Activated CD8-positive, alpha-beta memory T cell treated with anti-CD3 and anti-CD28 coated beads for 36 hours (primary cell): ENCODE results near the gene CFAP69. TPM values are rescaled to one million over a fixed set of nuclear protein-coding genes. Genes with fewer than 3 reads are reported as not detected.
"Not testable (repeated sequence)": the region's sequence is repeated elsewhere in the genome, so short reads cannot be mapped to it uniquely, and the experiment has no call there.

Experiments
- CTCF ChIA-PET: fragments of 350-600 bp; sonication (Branson Sonifier 250); formaldehyde crosslinking; loops from one replicate; lab custom pipeline; 2021; ENCODE audit warnings: antibody characterized with exemption; lab: Charles Lee
- POLR2A ChIA-PET: fragments of 350-600 bp; sonication (Branson Sonifier 250); formaldehyde crosslinking; loops from one replicate; lab custom pipeline; 2021; ENCODE audit warnings: antibody characterized with exemption; lab: Charles Lee
- total RNA-seq, 2 experiments: library from RNA; stranded (reverse); gene quantifications; one replicate each; pipeline ENCODE4 v1.2.3, GENCODE V29; 2021

Gene CFAP69
- total RNA-seq, 2 experiments from 2014 or later, result 0.48 to 1.5 TPM

- ChIA-PET CTCF (no interaction called here), POLR2A (no interaction called here)
Measured at GRCh38 chr7:90230834-90231233, 14.1 kb upstream of the CFAP69 start.

- POLR2A ChIA-PET, result no interaction called here
- CTCF ChIA-PET, result no interaction called here
Measured at GRCh38 chr7:90231304-90231703, 13.7 kb upstream of the CFAP69 start.

DNA sequence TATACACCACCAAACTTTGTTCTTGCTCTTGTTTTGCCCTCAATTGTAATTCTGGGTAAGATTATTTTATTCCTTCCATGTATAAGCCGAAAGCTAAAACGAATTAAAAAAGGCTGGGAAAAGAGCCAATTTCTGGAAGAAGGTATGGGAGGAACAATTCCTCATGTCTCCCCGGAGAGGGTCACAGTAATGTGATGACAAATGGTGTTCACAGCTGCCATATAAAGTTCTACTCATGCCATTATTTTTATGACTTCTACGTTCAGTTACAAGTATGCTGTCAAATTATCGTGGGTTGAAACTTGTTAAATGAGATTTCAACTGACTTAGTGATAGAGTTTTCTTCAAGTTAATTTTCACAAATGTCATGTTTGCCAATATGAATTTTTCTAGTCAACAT lies 12.5 kb upstream of the CFAP69 start:
- CTCF ChIA-PET, result no interaction called here
- POLR2A ChIA-PET, result no interaction called here

- CTCF ChIA-PET, result no interaction called here
- POLR2A ChIA-PET, result no interaction called here
Measured at GRCh38 chr7:90233569-90233968, 11.4 kb upstream of the CFAP69 start.

DNA sequence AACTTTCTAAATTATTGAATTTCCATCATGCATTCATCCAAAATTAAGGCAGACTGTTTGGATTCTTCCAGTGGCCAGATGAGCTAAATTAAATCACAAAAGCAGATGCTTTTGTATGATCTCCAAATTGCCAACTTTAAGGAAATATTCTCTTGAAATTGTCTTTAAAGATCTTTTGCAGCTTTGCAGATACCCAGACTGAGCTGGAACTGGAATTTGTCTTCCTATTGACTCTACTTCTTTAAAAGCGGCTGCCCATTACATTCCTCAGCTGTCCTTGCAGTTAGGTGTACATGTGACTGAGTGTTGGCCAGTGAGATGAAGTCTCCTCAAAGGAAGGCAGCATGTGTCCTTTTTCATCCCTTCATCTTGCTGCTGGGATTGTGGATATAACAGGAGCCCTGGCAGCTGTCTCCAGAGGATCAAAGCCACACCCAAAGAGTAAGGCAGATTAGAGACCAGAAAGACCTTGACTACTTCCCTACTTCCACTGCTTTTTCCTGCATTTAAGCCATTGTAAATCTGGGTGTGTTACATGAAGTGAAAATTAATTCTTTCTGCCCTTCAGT lies 8.2 kb upstream of the CFAP69 start:
- ChIA-PET POLR2A (no interaction called here), CTCF (no interaction called here)

- POLR2A ChIA-PET, result no interaction called here
- CTCF ChIA-PET, result no interaction called here
Measured at GRCh38 chr7:90238022-90238421, 7.0 kb upstream of the CFAP69 start.

DNA sequence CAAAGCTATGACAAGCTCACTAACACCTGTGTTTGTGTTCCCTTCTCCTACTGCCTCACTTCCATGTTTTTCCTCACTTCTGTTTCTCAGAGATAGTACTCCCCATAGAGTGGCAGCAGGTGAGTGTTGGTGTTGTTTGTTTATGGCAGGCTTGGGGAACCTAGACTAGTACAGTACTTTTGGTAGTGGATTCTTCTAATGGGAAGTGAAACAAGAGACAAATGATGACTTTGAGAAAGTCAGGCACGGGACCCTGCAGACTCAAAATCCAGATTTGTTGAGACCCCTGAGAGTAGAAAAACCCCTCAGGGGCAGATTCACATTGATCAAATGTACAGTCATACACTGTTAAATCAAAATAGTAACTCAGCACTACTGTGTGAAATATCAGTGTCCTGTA lies 6.4 kb upstream of the CFAP69 start:
- CTCF ChIA-PET, result no interaction called here
- POLR2A ChIA-PET, result no interaction called here

DNA sequence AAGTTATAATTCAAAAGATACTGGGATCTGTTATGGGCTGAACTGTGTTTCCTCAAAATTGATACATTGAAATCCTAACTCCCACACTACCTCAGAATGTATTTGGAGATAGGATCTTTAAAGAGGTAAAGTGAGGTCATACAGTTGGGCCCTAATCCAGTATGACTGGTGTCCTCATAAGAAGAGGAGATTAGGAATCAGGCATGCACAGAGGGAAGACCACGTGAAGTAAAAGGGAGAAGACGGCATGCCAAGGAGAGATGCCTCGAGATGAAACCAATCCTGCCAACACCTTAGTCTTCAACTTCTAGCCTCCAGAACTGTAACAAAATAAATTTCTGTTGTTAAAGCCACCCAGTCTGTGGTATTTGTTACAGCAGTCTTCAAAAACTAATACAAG lies 5.9 kb upstream of the CFAP69 start:
- ChIA-PET POLR2A (no interaction called here), CTCF (no interaction called here)

- CTCF ChIA-PET, result no interaction called here
- POLR2A ChIA-PET, result no interaction called here
Measured at GRCh38 chr7:90239625-90240228, 5.2 kb upstream of the CFAP69 start.

- POLR2A ChIA-PET, result no interaction called here
- CTCF ChIA-PET, result no interaction called here
Measured at GRCh38 chr7:90242369-90243168, 2.4 kb upstream of the CFAP69 start.

DNA sequence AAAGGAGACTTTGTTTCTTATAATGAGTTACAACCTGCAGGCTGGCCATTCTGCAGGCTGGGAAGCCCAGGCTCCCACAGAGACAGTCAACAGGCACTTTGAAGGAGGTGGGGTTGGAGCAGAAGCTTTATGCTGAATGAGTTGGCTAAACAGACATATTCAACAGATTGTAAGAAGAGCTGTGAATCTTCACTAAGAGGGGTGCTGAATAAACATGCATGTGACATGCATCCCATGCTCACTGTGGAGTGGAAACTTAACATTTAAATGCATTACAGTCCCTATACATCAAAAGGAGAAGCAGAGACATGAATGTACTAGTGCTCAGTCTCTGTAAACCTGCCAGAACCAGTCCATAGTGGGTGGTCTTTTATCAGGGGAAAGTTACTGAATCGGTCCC lies 1.4 kb upstream of the CFAP69 start:
- ChIA-PET POLR2A (no interaction called here), CTCF (no interaction called here)

- CTCF ChIA-PET, result no interaction called here
Measured at GRCh38 chr7:90244565-90244908, 437 bp upstream of the CFAP69 start.

DNA sequence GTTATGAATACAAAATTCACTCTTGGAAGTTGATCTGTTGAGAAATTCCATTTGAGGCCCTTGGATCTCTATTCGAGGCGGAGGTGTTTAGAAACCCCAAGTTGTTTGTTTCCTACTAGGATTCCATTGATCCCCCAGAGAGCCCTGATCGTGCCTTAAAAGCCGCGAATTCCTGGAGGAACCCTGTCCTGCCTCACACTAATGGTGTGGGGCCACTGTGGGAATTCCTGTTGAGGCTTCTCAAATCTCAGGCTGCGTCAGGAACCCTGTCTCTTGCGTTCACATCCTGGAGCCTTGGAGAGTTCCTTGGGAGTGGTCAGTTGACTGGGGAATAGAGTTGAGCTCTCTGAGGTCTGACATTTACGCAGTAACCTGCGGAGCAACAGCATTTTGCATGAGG lies 1.2 kb downstream of the CFAP69 start:
- CTCF ChIA-PET, result no interaction called here
- POLR2A ChIA-PET, result no interaction called here

More at GRCh38 chr7:90244565-90244908, 437 bp upstream of the CFAP69 start:
- POLR2A ChIA-PET, result interaction anchor here (0.6 kb wide), 1 partner anchor 16 kb away, joined by 4 read pairs; no protein-coding TSS in a partner anchor

DNA sequence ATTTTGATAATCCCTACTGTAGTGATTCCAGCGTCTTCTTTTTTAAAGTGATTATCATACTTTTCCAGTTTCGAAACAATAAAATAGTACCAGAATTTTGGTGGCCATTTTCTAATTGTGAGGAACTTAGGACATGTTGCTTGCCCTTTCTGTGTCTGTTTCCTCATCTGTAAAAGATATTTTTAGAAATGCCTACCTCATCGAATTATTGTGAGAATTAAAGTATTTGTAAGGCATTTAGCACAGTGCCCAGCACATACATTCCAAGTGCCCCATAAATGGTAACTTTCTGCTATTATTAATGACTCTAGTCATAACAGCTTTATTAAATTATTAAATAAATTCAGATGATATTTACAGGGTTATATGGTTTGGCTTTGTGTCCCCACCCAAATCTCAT lies 3.7 kb downstream of the CFAP69 start:
- CTCF ChIA-PET, result no interaction called here
- POLR2A ChIA-PET, result no interaction called here

GRCh38 chr7:90250601-90251303 lies 5.8 kb downstream of the CFAP69 start:
- ChIA-PET POLR2A (no interaction called here), CTCF (interaction anchor here (0.6 kb wide), 1 partner anchor 159 kb away, joined by 4 read pairs; no protein-coding TSS in a partner anchor)

- ChIA-PET CTCF (interaction anchor here (0.6 to 0.9 kb wide), 2 partner anchors 9 to 159 kb away, joined by 3 to 4 read pairs; no protein-coding TSS in a partner anchor), POLR2A (no interaction called here)
Measured at GRCh38 chr7:90251304-90251635, 6.3 kb downstream of the CFAP69 start.

DNA sequence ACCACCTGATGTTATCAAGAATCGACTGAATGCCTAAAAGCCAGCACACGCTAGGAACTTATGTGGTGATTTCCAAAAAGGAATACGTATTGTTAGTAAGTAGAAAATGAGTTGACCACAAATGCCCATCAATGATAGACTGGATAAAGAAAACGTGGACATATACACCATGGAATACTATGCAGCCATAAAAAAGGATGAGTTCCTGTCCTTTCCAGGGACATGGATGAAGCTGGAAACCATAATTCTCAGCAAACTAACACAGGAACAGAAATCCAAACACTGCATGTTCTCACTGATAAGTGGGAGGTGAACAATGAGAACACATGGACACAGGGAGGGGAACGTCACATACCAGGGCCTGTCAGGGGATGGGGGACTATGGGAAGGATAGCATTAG lies 11.0 kb downstream of the CFAP69 start:
- CTCF ChIA-PET, POLR2A ChIA-PET: not testable (repeated sequence)

DNA sequence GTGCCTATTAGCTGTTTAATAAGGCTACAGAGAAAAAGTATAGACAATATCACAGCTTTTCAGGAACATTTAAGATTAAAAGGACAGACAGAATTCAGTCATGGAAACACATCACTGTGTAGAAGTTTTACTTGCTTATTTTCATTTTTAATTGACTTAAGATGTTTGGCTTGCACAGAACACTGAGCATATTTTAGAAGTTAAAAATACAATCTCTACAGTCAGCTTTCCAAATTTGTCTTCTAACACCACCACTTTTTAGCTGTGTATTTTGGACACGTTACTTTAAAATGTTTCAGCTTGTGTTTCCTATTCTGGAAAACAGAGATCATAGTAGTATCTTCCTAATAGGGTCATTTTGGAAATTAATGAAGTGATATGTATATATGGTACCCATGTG lies 11.8 kb downstream of the CFAP69 start:
- POLR2A ChIA-PET, result no interaction called here
- CTCF ChIA-PET, result no interaction called here

- ChIA-PET POLR2A (no interaction called here), CTCF (no interaction called here)
Measured at GRCh38 chr7:90261441-90261840, 16.5 kb downstream of the CFAP69 start.

- ChIA-PET POLR2A (no interaction called here), CTCF (interaction anchor here (2.2 kb wide), 1 partner anchor 109 kb away, joined by 5 read pairs; the partner anchor contains the start of gene STEAP1)
Measured at GRCh38 chr7:90262438-90262837, 17.5 kb downstream of the CFAP69 start.
